Testis (tissue), 2 donors: Measurements from ENCODE around the gene INPPL1.

Experiments
- CTCF ChIP-seq, 3 experiments: fragments of 450-650 bp in 2 of 3; fragments of 200-600 bp in 1 of 3; sonication (generic) in 1 of 3; IDR thresholded peaks; one replicate each; pipeline ENCODE4 v1.5.1; 2016 to 2019; ENCODE audit warnings: antibody characterized with exemption in 3 of 3, mild to moderate bottlenecking in 2 of 3, moderate library complexity in 1 of 3
- POLR2A ChIP-seq: fragments of 450-650 bp; IDR thresholded peaks from one replicate; pipeline ENCODE4 v1.6.1; 2017; ENCODE audit warnings: antibody characterized with exemption, mild to moderate bottlenecking, moderate library complexity

GRCh38 chr11:72236774-72237111, 12.2 kb downstream of the INPPL1 start:
- TF ChIP-seq CTCF (IDR thresholded peaks at IDR 0.05) = no peak
- TF ChIP-seq POLR2A = no peak
